ENCODE results near the gene PTGR3. TPM values are rescaled to one million over a fixed set of nuclear protein-coding genes. Genes with fewer than 3 reads are reported as not detected.

PTGR3 gene
- total RNA-seq, 6 experiments from 2014 or later = 37.9 to 47.5 (median 41.8) TPM

- TF ChIP-seq CTCF (IDR thresholded peaks at IDR 0.05) = no peak
- peaks cover 11% of the 10 kb centered on the region for H3K4me1 Mint-ChIP-seq (ENCODE audit: low read depth)
- H3K36me3 Mint-ChIP-seq (ENCODE audit: low read depth) = no peaks in the 10 kb centered on the region
- no peaks in the 10 kb centered on the region for H3K9me3 Mint-ChIP-seq
- no peak overlapping the region for H3K27ac Mint-ChIP-seq
- H3K4me3 Mint-ChIP-seq = no peak overlapping the region; the same call in 1 of the 2 replicates
- no peak for DNase-seq
- peaks cover 13% of the 10 kb centered on the region for H3K27me3 Mint-ChIP-seq (ENCODE audit: insufficient read depth)
These were observed 36.4 kb downstream of the PTGR3 start for GRCh38 chr18:75172299-75173124.

DNA sequence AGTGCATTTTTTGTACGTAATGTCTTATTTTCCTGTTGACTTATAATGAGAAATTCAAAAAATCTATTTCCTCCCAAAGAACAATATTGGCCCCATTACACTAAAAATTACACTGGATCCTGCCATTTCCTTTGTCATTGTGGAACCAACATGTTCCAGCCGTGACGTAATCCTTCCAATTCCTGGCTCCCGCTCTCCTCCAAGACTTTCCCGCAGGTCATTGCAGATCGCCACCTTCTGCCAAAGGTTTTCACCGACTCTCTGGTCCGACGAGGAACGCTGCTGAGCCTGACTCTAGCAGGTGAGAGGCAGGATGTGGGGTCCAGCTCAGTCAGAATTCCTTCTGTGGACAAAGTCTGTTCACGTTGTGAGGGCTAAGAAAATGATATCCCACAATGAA, 38.0 kb downstream of the PTGR3 start:
- H3K4me1 Mint-ChIP-seq (ENCODE audit: low read depth) = peaks cover 11% of the 10 kb centered on the region
- no peak overlapping the region for H3K27ac Mint-ChIP-seq
- H3K27me3 Mint-ChIP-seq (ENCODE audit: insufficient read depth) = peaks cover 18% of the 10 kb centered on the region
- no peak for TF ChIP-seq CTCF (IDR thresholded peaks at IDR 0.05)
- H3K36me3 Mint-ChIP-seq (ENCODE audit: low read depth) = no peaks in the 10 kb centered on the region
- DNase-seq = no peak
- no peaks in the 10 kb centered on the region for H3K9me3 Mint-ChIP-seq
- no peak overlapping the region for H3K4me3 Mint-ChIP-seq

GRCh38 chr18:75170022-75170789, 38.7 kb downstream of the PTGR3 start:
- Mint-ChIP-seq H3K27me3 (ENCODE audit: insufficient read depth) (peaks cover 16% of the 10 kb centered on the region), H3K4me1 (ENCODE audit: low read depth) (peaks cover 11% of the 10 kb centered on the region), H3K27ac (no peak overlapping the region), H3K9me3 (no peaks in the 10 kb centered on the region), H3K36me3 (ENCODE audit: low read depth) (no peaks in the 10 kb centered on the region), H3K4me3 (no peak overlapping the region)
- TF ChIP-seq CTCF (IDR thresholded peaks at IDR 0.05) = no peak
- no peak for DNase-seq

- peaks cover 22% of the 10 kb centered on the region for H3K27me3 Mint-ChIP-seq (ENCODE audit: insufficient read depth)
- H3K27ac Mint-ChIP-seq = no peak overlapping the region
- no peaks in the 10 kb centered on the region for H3K9me3 Mint-ChIP-seq
- H3K4me3 Mint-ChIP-seq = no peak overlapping the region
- DNase-seq = no peak
- no peak for TF ChIP-seq CTCF (IDR thresholded peaks at IDR 0.05)
- no peaks in the 10 kb centered on the region for H3K36me3 Mint-ChIP-seq (ENCODE audit: low read depth)
- peaks cover 11% of the 10 kb centered on the region for H3K4me1 Mint-ChIP-seq (ENCODE audit: low read depth)
These were observed 39.5 kb downstream of the PTGR3 start for GRCh38 chr18:75169411-75169810.

DNA sequence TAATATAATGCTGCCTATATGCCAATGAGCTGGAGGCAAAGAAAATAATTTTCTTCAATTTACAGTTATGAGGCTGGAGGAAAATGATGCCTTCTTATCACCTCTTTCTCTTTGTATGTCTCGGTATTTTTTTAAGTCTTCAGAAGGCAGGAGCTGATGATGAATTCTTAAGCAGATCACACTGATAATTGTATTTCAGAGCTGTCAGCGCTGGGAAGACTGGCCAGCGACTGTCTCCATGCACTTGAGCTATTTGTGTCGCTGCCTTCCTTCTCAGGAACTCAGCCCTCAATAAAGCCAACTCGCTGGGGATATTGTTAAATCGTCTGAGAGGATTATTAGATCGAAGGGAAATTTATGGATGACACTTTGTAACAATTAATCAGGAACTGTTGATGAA, 40.3 kb downstream of the PTGR3 start:
- H3K9me3 Mint-ChIP-seq = no peaks in the 10 kb centered on the region
- DNase-seq = no peak
- H3K4me1 Mint-ChIP-seq (ENCODE audit: low read depth) = peaks cover 11% of the 10 kb centered on the region
- no peak overlapping the region for H3K27ac Mint-ChIP-seq
- no peak for TF ChIP-seq CTCF (IDR thresholded peaks at IDR 0.05)
- H3K4me3 Mint-ChIP-seq = no peak overlapping the region
- peaks cover 19% of the 10 kb centered on the region for H3K27me3 Mint-ChIP-seq (ENCODE audit: insufficient read depth)
- no peaks in the 10 kb centered on the region for H3K36me3 Mint-ChIP-seq (ENCODE audit: low read depth)
